GM23248 (cell line): ENCODE data around the gene FAM53A. TPM values are rescaled to one million over a fixed set of nuclear protein-coding genes. Genes with fewer than 3 reads are reported as not detected.
"Not testable (repeated sequence)": the region's sequence is repeated elsewhere in the genome, so short reads cannot be mapped to it uniquely, and the experiment has no call there.

ENCODE experiments used
- DNase-seq: peaks from one replicate; pipeline ENCODE4 v3.0.0-alpha.2; 2015
- H2AFZ ChIP-seq: fragments of 200-600 bp; sonication (generic); 2 replicates; pipeline ENCODE4 v1.6.1; 2016; ENCODE audit warnings: antibody characterized with exemption
- H3F3A ChIP-seq: fragments of 200-600 bp; sonication (generic); 2 replicates; pipeline ENCODE4 v1.6.1; 2016; ENCODE audit warnings: mild to moderate bottlenecking, antibody characterized with exemption, mixed run types; ENCODE audit not compliant: insufficient read depth
- H3K27ac ChIP-seq: fragments of 200-600 bp; sonication (generic); 2 replicates; pipeline ENCODE4 v1.5.1; 2016; ENCODE audit warnings: mild to moderate bottlenecking
- H3K27me3 ChIP-seq: fragments of 200-600 bp; sonication (generic); replicated peaks from 2 replicates; pipeline ENCODE4 v1.6.1; 2016; ENCODE audit warnings: mild to moderate bottlenecking; ENCODE audit not compliant: insufficient read depth
- H3K36me3 ChIP-seq: fragments of 200-600 bp; sonication (generic); 2 replicates; pipeline ENCODE4 v1.6.1; 2016; ENCODE audit warnings: low read depth, mild to moderate bottlenecking
- H3K4me1 ChIP-seq: fragments of 200-600 bp; sonication (generic); 2 replicates; pipeline ENCODE4 v1.6.1; 2016; ENCODE audit warnings: mild to moderate bottlenecking; ENCODE audit not compliant: insufficient read depth
- H3K4me2 ChIP-seq: fragments of 200-600 bp; sonication (generic); one replicate; pipeline ENCODE4 v1.6.1; 2016; ENCODE audit warnings: mild to moderate bottlenecking; ENCODE audit not compliant: unreplicated experiment
- H3K4me3 ChIP-seq: fragments of 200-600 bp; sonication (generic); 2 replicates; pipeline ENCODE4 v1.5.1; 2016; ENCODE audit warnings: mild to moderate bottlenecking
- H3K79me2 ChIP-seq: fragments of 200-600 bp; sonication (generic); 2 replicates; pipeline ENCODE4 v1.6.1; 2016; ENCODE audit warnings: mild to moderate bottlenecking; ENCODE audit not compliant: insufficient read depth
- H3K9ac ChIP-seq: fragments of 200-600 bp; sonication (generic); 2 replicates; pipeline ENCODE4 v1.6.1; 2016; ENCODE audit warnings: mild to moderate bottlenecking
- H3K9me2 ChIP-seq: fragments of 200-600 bp; sonication (generic); 2 replicates; pipeline ENCODE4 v1.6.1; 2016; ENCODE audit warnings: mixed run types, mild to moderate bottlenecking, moderate library complexity; ENCODE audit not compliant: insufficient read depth
- H3K9me3 ChIP-seq: fragments of 200-600 bp; sonication (generic); one replicate; pipeline ENCODE4 v1.6.1; 2017; ENCODE audit warnings: low read depth
- H4K20me1 ChIP-seq: fragments of 200-600 bp; sonication (generic); 2 replicates; pipeline ENCODE4 v1.6.0; 2016; ENCODE audit not compliant: insufficient read depth
- EZH2 ChIP-seq: fragments of 200-600 bp; sonication (generic); IDR thresholded peaks from 2 replicates; pipeline ENCODE4 v1.6.1; 2018; ENCODE audit warnings: antibody characterized with exemption, mild to moderate bottlenecking; ENCODE audit not compliant: insufficient read depth, poor library complexity, severe bottlenecking
- EZH2phosphoT487 ChIP-seq: fragments of 200-600 bp; sonication (generic); IDR thresholded peaks from 2 replicates; pipeline ENCODE4 v1.6.1; 2018; ENCODE audit warnings: antibody characterized with exemption, moderate library complexity, mild to moderate bottlenecking, low read depth; ENCODE audit not compliant: insufficient read depth
- WGBS, 2 experiments: methylation state at CpG; one replicate each; pipeline ENCODE4 v1.1.6; 2015 to 2017; ENCODE audit warnings: low lambda C conversion rate in 2 of 2, low coverage in 1 of 2; ENCODE audit errors: missing lambda C conversion rate in 2 of 2; 5-methylcytosine and 5-hydroxymethylcytosine counted together
- in situ Hi-C: fragments of 300-500 bp; cut with MboI; formaldehyde crosslinking; loops from 2 replicates; pipeline ENCODE4 v1.15.0; 2020
- polyA plus RNA-seq: library from polyadenylated mRNA; unstranded; fragments of >200 nt; fragmentation: Nextera tagmentation; extraction: Ambion mirVana; gene quantifications from 2 replicates; pipeline ENCODE4 v1.2.1, GENCODE V29; 2016
- total RNA-seq: library from RNA; depleted of rRNA; stranded (reverse); fragments of >200 nt; shearing (Covaris generic); gene quantifications from 2 replicates; pipeline ENCODE4 v1.2.3, GENCODE V29; 2014

The FAM53A gene
- total and polyA plus RNA-seq, 2 experiments from 2014 or later, result 2.8 to 3.8 TPM

DNA sequence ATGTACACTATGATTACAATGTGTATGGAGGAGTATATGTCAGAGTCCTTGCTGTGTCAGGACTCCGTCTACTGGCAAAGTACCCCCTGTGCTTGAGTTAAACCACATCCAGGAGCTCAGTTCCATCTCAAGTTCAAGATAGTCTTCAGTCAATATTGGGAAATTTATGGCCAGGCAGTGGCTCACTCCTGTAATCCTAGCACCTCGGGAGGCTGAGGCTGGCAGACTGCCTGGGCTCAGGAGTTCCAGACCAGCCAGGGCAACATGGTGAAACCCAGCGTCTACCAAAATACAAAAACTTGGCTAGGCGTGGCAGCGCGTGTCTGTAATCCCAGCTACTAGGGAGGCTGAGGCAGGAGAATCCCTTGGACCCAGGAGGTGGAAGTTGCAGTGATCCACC, 22.2 kb upstream of the FAM53A start:
- Histone ChIP-seq H3F3A (peaks cover 22% of the 10 kb centered on the region; the same call in 1 of the 2 replicates), H3K79me2 (peaks cover 98% of the 10 kb centered on the region), H3K9ac (no peak overlapping the region), H3K36me3 (peaks cover 16% of the 10 kb centered on the region), H3K4me1 (peaks cover 10% of the 10 kb centered on the region), H3K9me3 (no peaks in the 10 kb centered on the region), H3K9me2 (no peaks in the 10 kb centered on the region), H3K27ac (no peak overlapping the region), H3K4me2 (no peak overlapping the region), H3K4me3 (no peak overlapping the region), H4K20me1 (0 out of 2 replicates have a peak, but pooled peaks cover 5% of the 10 kb centered on the region), H2AFZ (no peak overlapping the region), H3K27me3 (no peaks in the 10 kb centered on the region)
- in situ Hi-C loops, result no loop called here
- WGBS, 2 experiments, result 90 to 93% methylated on average over 6 of the region's 6 CpGs
- no peak for DNase-seq
- TF ChIP-seq EZH2phosphoT487 (no peak), EZH2 (no peak)

DNA sequence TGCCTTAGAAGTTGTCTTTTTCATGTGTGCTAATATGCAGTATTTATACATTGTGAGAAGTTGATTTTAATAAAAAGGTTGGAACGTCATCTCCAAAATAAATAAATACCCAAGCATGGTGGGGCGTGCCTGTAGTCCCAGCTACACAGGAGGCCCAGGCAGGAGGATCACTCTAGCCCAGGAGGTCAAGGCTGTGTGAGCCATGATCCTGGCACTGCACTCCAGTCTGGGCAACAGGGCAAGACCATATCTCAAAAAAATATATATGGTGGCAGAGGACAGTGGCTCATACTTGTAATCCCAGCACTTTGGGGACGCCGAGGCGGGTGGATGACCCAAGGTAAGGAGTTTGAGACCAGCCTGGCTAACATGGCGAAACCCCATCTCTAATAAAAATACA, 21.6 kb upstream of the FAM53A start:
- Histone ChIP-seq H4K20me1 (0 out of 2 replicates have a peak, but pooled peaks cover 5% of the 10 kb centered on the region), H3K9ac (no peak overlapping the region), H3K9me3 (no peaks in the 10 kb centered on the region), H3K4me1 (peaks cover 8% of the 10 kb centered on the region), H3K4me3 (no peak overlapping the region), H3K27ac (no peak overlapping the region), H3K27me3 (no peaks in the 10 kb centered on the region), H3K36me3 (peaks cover 16% of the 10 kb centered on the region), H3K79me2 (peaks cover 98% of the 10 kb centered on the region), H3K4me2 (no peak overlapping the region), H3K9me2 (no peaks in the 10 kb centered on the region), H2AFZ (no peak overlapping the region), H3F3A (peaks cover 16% of the 10 kb centered on the region; the same call in 1 of the 2 replicates)
- in situ Hi-C loops, result no loop called here
- 94 to 95% methylated on average over 6 of the region's 6 CpGs for WGBS, 2 experiments
- TF ChIP-seq EZH2 (no peak), EZH2phosphoT487 (no peak)
- no peak for DNase-seq

DNA sequence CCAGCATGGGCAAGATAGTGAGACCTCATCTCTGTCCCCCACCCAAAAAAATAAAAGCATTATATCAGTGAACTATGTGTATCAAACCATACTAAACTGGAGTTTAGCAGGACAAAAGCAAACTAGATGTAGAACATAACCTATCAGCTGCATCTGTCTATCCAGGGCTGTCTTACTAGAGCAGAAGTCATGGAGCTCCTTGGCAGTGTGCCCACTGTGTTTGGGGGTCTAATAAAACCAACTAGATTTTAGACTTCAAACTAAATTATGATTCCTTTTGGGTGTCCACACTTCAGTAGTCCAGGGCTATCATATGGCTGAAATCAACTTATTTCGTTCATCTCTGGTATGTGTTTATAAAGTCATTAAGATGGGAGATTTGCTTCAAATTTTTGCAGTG, 19.8 kb upstream of the FAM53A start:
- Histone ChIP-seq H3K9me2 (no peaks in the 10 kb centered on the region), H2AFZ (no peak overlapping the region), H3K4me3 (no peak overlapping the region), H3K27me3 (no peaks in the 10 kb centered on the region), H3F3A (peaks cover 7% of the 10 kb centered on the region; the same call in 1 of the 2 replicates), H3K9me3 (no peaks in the 10 kb centered on the region), H3K4me1 (no peaks in the 10 kb centered on the region), H3K36me3 (peaks cover 27% of the 10 kb centered on the region), H3K79me2 (peaks cover 98% of the 10 kb centered on the region), H3K9ac (no peak overlapping the region), H4K20me1 (0 out of 2 replicates have a peak, but pooled peaks cover 4% of the 10 kb centered on the region), H3K27ac (no peak overlapping the region), H3K4me2 (no peak overlapping the region)
- WGBS, 2 experiments, result 93 to 94% methylated on average over 1 of the region's 1 CpG
- in situ Hi-C loops, result no loop called here
- no peak for DNase-seq
- TF ChIP-seq EZH2phosphoT487 (no peak), EZH2 (no peak)

DNA sequence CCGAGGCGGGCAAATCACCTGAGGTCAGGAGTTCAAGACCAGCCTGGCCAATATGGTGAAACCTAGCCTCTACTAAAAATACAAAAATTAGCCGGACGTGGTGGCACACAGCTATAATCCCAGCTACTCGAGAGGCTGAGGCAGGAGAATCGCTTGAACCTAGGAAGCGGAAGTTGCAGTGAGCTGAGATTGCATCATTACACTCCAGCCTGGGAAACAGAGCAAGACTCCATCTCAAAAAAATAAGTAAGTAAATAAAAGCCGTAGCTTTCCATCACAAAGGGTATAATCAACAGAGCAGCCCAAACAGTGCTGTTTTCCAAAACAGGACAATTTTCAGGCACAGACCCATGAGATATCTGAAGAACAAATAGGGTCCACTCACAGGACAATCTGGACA, 17.6 kb upstream of the FAM53A start:
- H3K9me2 ChIP-seq, H2AFZ ChIP-seq, H3K4me1 ChIP-seq, DNase-seq, H3K4me2 ChIP-seq, H3K4me3 ChIP-seq, H3K27ac ChIP-seq, H3K27me3 ChIP-seq, H4K20me1 ChIP-seq, H3K9ac ChIP-seq, in situ Hi-C loops, H3F3A ChIP-seq, H3K9me3 ChIP-seq: not testable (repeated sequence)
- 92 to 97% methylated on average over 8 of the region's 8 CpGs for WGBS, 2 experiments
- peaks cover 32% of the 10 kb centered on the region for H3K36me3 ChIP-seq
- H3K79me2 ChIP-seq, result peaks cover 95% of the 10 kb centered on the region

DNA sequence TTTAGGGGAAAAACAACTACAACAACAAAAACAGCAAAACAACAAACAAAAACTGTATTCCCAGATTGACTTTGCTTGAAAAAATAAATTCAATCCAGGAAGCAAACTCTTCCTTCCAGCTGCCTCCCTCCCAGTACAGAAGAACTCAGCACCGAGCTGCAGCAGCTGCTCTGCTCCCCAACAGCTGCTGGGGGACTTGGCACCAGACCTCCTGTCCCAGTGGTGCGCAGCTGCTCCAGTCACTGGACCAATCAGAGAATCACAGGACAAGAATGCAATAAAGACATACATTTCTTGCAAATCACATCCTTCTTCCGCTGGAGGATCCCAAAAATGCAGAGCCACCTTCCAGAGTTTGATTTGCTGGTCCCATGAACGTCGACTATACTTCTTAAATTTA, 11.8 kb upstream of the FAM53A start:
- in situ Hi-C loops, result no loop called here
- no peak overlapping the region for H3K9ac ChIP-seq
- H3K4me3 ChIP-seq, result no peak overlapping the region
- TF ChIP-seq EZH2phosphoT487 (no peak), EZH2 (no peak)
- DNase-seq, result no peak
- H3K36me3 ChIP-seq, result peaks cover 47% of the 10 kb centered on the region
- H3K27ac ChIP-seq, result no peak overlapping the region
- no peaks in the 10 kb centered on the region for H3K9me2 ChIP-seq
- H3F3A ChIP-seq, result no peaks in the 10 kb centered on the region; the same call in 1 of the 2 replicates
- H3K9me3 ChIP-seq, result no peaks in the 10 kb centered on the region
- H3K4me2 ChIP-seq, result no peak overlapping the region
- H3K79me2 ChIP-seq, result peaks cover 37% of the 10 kb centered on the region
- no peak overlapping the region for H2AFZ ChIP-seq
- 72 to 75% methylated on average over 5 of the region's 5 CpGs for WGBS, 2 experiments
- no peaks in the 10 kb centered on the region for H4K20me1 ChIP-seq
- no peaks in the 10 kb centered on the region for H3K4me1 ChIP-seq
- H3K27me3 ChIP-seq, result no peaks in the 10 kb centered on the region
